OCI-LY1 (cell line): ENCODE data around the gene LSAMP.

ENCODE experiments used
- CTCF ChIP-seq: fragments of 200-600 bp; sonication (generic), shearing (Covaris generic); IDR thresholded peaks from 2 replicates; pipeline ENCODE4 v1.5.1; 2017; ENCODE audit warnings: mild to moderate bottlenecking, antibody characterized with exemption, low read length, moderate library complexity, mixed read lengths
- EZH2 ChIP-seq: fragments of 200-600 bp; sonication (generic), shearing (Covaris generic); IDR thresholded peaks from 2 replicates; pipeline ENCODE4 v1.8.0; 2017; ENCODE audit warnings: borderline replicate concordance, mixed run types, mild to moderate bottlenecking, antibody characterized with exemption, low read length, moderate library complexity, mixed read lengths

GRCh38 chr3:116093374-116093773, 351.9 kb downstream of the LSAMP start:
- TF ChIP-seq CTCF (no peak), EZH2 (no peak)
